NOMO-1 treated with DMSO at 0.1 percent for 48 hours (cell line): ENCODE data around the gene ATG9A.
A peak's percentile ranks its signal among the peaks of the same experiment; 100 is the strongest.
"Not testable (repeated sequence)": the region's sequence is repeated elsewhere in the genome, so short reads cannot be mapped to it uniquely, and the experiment has no call there.

Source experiments
- DNase-seq: peaks from one replicate; lab custom pipeline; 2025; ENCODE audit not compliant: unreplicated experiment; lab: John Stamatoyannopoulos, UW

The ATG9A gene

GRCh38 chr2:219207134-219207883, 22.1 kb downstream of the ATG9A start:
- DNase-seq: no peak

- DNase-seq: peak; percentile 94
These were observed 22.9 kb downstream of the ATG9A start, which contains the start of gene ZFAND2B for GRCh38 chr2:219206328-219207133. Gene ZFAND2B, plus strand, starts transcription at chr2:219206782. Its CDS starts 206 bp downstream, at chr2:219206988.

GRCh38 chr2:219205981-219206327, 23.5 kb downstream of the ATG9A start:
- DNase-seq: no peak

GRCh38 chr2:219205165-219205538, 24.3 kb downstream of the ATG9A start:
- DNase-seq: no peak

GRCh38 chr2:219204425-219205164, 24.8 kb downstream of the ATG9A start:
- DNase-seq: no peak

GRCh38 chr2:219201331-219201730, 28.1 kb downstream of the ATG9A start:
- DNase-seq: not testable (repeated sequence)

- not testable (repeated sequence) for DNase-seq
These were observed 28.7 kb downstream of the ATG9A start for GRCh38 chr2:219200502-219201326.

GRCh38 chr2:219199470-219200211, 29.8 kb downstream of the ATG9A start:
- DNase-seq: no peak

GRCh38 chr2:219198974-219199373, 30.5 kb downstream of the ATG9A start:
- no peak for DNase-seq

GRCh38 chr2:219197388-219197787, 32.0 kb downstream of the ATG9A start:
- DNase-seq: no peak

GRCh38 chr2:219186754-219187456, 42.5 kb downstream of the ATG9A start:
- DNase-seq: no peak

- DNase-seq: no peak
These were observed 45.3 kb downstream of the ATG9A start for GRCh38 chr2:219184121-219184520.

GRCh38 chr2:219183151-219183772, 46.2 kb downstream of the ATG9A start:
- no peak for DNase-seq

GRCh38 chr2:219182331-219183150, 46.9 kb downstream of the ATG9A start:
- DNase-seq: no peak

- no peak for DNase-seq
These were observed 47.9 kb downstream of the ATG9A start for GRCh38 chr2:219181531-219181930.

- no peak for DNase-seq
These were observed 48.5 kb downstream of the ATG9A start for GRCh38 chr2:219180961-219181360.

GRCh38 chr2:219179601-219180465, 49.6 kb downstream of the ATG9A start:
- DNase-seq: no peak
